Measurements from ENCODE around the gene E2F3. TPM values are rescaled to one million over a fixed set of nuclear protein-coding genes. Genes with fewer than 3 reads are reported as not detected.

E2F3 gene
- total RNA-seq, 1 experiment from 2014 or later: 9.3 TPM

GRCh38 chr6:20389066-20389465, 12.6 kb upstream of the E2F3 start:
- no peaks in the 10 kb centered on the region for H3K27me3 ChIP-seq
- H3K9me3 ChIP-seq: no peaks in the 10 kb centered on the region
- H3K4me3 ChIP-seq: no peak overlapping the region
- no peaks in the 10 kb centered on the region for H3K36me3 ChIP-seq
- DNase-seq: no peak

- Histone ChIP-seq H3K36me3 (no peaks in the 10 kb centered on the region), H3K9me3 (no peaks in the 10 kb centered on the region), H3K4me3 (no peak overlapping the region), H3K27me3 (no peaks in the 10 kb centered on the region)
- no peak for DNase-seq
Observed at GRCh38 chr6:20393297-20393696, 8.4 kb upstream of the E2F3 start.

GRCh38 chr6:20399518-20399917, 2.2 kb upstream of the E2F3 start:
- no peaks in the 10 kb centered on the region for H3K36me3 ChIP-seq
- no peak for DNase-seq
- H3K9me3 ChIP-seq: no peaks in the 10 kb centered on the region
- H3K27me3 ChIP-seq: no peaks in the 10 kb centered on the region
- no peak overlapping the region for H3K4me3 ChIP-seq

- peak overlapping the region; percentile 62 for H3K4me3 ChIP-seq
- no peaks in the 10 kb centered on the region for H3K9me3 ChIP-seq
- DNase-seq: no peak
- no peaks in the 10 kb centered on the region for H3K27me3 ChIP-seq
- H3K36me3 ChIP-seq: no peaks in the 10 kb centered on the region; the same call in 1 of the 2 replicates
Observed at GRCh38 chr6:20400456-20401204, 1.0 kb upstream of the E2F3 start.

GRCh38 chr6:20402092-20402341, 338 bp downstream of the E2F3 start:
- peaks cover 9% of the 10 kb centered on the region for H3K36me3 ChIP-seq
- H3K27me3 ChIP-seq: no peaks in the 10 kb centered on the region
- DNase-seq: no peak
- no peaks in the 10 kb centered on the region for H3K9me3 ChIP-seq
- H3K4me3 ChIP-seq: peak overlapping the region; percentile 79

- H3K36me3 ChIP-seq: peaks cover 14% of the 10 kb centered on the region
- H3K4me3 ChIP-seq: peak overlapping the region; percentile 79
- no peaks in the 10 kb centered on the region for H3K9me3 ChIP-seq
- no peaks in the 10 kb centered on the region for H3K27me3 ChIP-seq
- DNase-seq: peak; percentile 59
Observed at GRCh38 chr6:20402342-20403069, 827 bp downstream of the E2F3 start.

GRCh38 chr6:20403070-20403765, 1.5 kb downstream of the E2F3 start:
- H3K36me3 ChIP-seq: peaks cover 21% of the 10 kb centered on the region
- H3K4me3 ChIP-seq: peak overlapping the region; percentile 79
- H3K9me3 ChIP-seq: no peaks in the 10 kb centered on the region
- no peaks in the 10 kb centered on the region for H3K27me3 ChIP-seq
- peak; percentile 93 for DNase-seq

GRCh38 chr6:20403766-20404640, 2.3 kb downstream of the E2F3 start:
- Histone ChIP-seq H3K27me3 (no peaks in the 10 kb centered on the region), H3K36me3 (peaks cover 22% of the 10 kb centered on the region), H3K4me3 (peak overlapping the region; percentile 79), H3K9me3 (no peaks in the 10 kb centered on the region)
- peak; percentile 50 for DNase-seq

DNA sequence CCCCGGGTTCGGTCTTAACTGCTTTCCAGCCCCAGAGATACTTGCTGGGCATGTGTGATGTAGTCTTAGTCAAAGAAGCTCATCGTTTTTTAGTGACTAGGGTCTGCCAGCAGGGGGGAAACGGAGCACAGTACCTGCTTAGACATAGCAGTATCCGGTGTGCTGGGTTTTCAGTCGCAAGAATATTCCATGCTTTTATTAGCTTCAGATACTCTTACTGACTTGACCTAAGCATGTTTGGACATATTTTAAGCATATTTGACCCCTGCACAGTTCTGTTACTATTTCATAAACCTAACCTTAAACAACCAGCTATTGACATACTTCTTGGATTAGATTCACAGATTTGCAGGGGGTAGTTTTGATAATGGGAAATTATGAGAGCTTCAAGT, 3.0 kb downstream of the E2F3 start:
- H3K27me3 ChIP-seq: no peaks in the 10 kb centered on the region
- peaks cover 22% of the 10 kb centered on the region for H3K36me3 ChIP-seq
- DNase-seq: peak; percentile 60
- no peaks in the 10 kb centered on the region for H3K9me3 ChIP-seq
- peak overlapping the region; percentile 79 for H3K4me3 ChIP-seq

DNA sequence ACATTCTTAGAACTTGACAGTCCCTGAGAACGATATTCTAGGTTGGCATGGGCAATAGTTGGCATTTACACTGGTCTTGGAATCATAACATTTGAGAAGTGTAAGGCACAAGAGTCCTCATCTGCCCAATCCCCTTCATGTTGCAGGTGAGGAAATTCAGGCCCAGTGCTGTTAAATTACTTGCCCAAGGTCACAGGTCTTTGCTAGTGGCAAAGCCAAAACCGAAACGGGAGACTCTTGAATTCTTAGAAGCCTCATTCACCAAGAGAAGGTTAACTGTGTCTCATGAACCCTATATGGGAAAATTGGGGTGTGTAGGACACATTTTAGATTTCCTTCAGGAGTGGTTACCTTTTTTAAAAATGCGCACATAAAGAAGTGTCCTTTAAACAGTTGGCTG, 7.2 kb downstream of the E2F3 start:
- no peak for DNase-seq
- no peaks in the 10 kb centered on the region for H3K27me3 ChIP-seq
- H3K4me3 ChIP-seq: no peak overlapping the region
- H3K9me3 ChIP-seq: no peaks in the 10 kb centered on the region
- H3K36me3 ChIP-seq: peaks cover 30% of the 10 kb centered on the region

DNA sequence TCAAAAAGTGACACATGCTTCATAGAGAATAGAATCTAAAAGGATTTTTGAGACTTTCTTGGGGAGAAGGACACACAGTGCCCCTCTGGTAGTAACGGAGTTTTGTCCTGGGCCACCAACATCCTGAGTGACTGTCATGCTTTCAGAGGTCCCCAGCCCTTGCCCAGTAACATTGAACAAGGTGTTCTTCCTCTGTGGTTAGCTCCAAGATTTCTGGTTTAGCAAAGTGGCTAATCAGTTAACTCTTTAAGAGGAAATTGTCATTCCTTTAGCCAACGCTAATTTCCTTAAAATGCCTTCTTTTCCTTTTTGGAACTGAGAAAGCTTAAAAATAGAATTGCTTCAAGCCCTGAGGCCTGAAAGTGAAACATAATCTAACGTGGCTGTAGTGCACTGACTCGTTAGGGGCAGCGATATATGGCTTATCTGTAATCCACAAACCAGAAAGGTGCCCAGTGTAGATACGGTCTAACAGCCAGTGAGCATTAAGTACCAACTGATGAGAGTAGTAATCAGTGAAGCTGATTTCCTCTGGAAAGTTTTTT, 7.8 kb downstream of the E2F3 start:
- no peak overlapping the region for H3K4me3 ChIP-seq
- no peak for DNase-seq
- peaks cover 30% of the 10 kb centered on the region for H3K36me3 ChIP-seq
- H3K9me3 ChIP-seq: no peaks in the 10 kb centered on the region
- no peaks in the 10 kb centered on the region for H3K27me3 ChIP-seq

DNA sequence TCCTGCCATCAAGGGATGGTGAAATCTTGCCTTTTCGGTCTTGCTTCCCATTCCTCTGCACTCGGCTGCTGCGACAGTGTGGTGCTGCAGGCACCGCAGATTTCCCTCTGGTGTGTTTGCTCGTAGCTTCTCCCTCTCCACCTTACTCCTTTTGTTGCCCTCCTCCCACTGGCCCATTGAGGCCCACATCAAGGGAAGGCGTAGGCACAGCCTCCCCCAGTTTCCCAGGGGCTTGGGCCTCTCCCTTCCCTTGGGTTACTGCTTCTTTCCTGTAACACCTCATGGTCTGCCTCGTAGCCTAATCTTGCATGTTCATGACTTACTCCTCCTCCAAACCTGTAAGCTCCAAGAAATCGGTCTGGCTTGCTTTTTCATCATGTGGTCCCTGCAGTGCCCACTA, 9.9 kb downstream of the E2F3 start:
- Histone ChIP-seq H3K9me3 (no peaks in the 10 kb centered on the region), H3K27me3 (no peaks in the 10 kb centered on the region), H3K36me3 (peaks cover 23% of the 10 kb centered on the region), H3K4me3 (no peak overlapping the region)
- no peak for DNase-seq

DNA sequence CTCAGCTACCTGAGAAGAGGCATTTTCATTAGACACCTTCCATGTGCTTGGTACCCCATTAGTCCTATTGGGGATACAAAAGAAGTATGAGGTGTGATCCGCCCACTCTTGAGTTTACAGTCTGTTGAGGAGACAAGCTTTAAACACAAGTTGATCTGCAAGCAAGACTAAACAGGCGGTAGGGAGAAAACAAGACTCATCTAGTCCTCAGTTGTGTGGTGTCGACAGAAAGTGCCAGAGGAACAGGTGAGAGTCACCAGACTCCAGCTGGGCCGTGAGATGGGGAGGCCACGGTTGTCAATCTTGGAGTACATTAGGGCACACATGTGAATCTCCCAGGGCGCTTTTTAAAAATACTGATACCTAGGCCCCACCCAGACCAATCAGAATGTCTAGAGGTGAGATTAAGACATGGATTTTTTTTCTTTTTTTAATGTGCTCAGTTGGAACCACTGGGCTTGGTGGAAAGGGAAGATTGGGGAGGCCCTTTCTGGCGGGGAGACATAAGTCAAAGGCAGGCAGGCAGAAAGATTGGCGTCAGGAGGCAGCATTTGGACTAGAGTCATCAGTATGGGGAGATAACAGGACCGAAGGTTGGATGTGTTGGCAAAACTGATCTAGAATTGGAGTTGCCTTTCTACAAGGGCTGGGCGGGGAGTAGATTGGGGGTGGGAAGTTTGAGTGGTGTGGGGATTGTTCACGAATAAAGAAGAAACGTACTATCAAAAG, 10.4 kb downstream of the E2F3 start:
- Histone ChIP-seq H3K36me3 (peaks cover 20% of the 10 kb centered on the region), H3K27me3 (no peaks in the 10 kb centered on the region)

GRCh38 chr6:20412682-20413073, 11.0 kb downstream of the E2F3 start:
- Histone ChIP-seq H3K4me3 (no peak overlapping the region), H3K9me3 (no peaks in the 10 kb centered on the region), H3K36me3 (peaks cover 14% of the 10 kb centered on the region), H3K27me3 (no peaks in the 10 kb centered on the region)
- DNase-seq: no peak

More for the DNA sequence above, 10.4 kb downstream of the E2F3 start:
- H3K4me3 ChIP-seq: no peak overlapping the region
- no peak for DNase-seq
- H3K9me3 ChIP-seq: no peaks in the 10 kb centered on the region

DNA sequence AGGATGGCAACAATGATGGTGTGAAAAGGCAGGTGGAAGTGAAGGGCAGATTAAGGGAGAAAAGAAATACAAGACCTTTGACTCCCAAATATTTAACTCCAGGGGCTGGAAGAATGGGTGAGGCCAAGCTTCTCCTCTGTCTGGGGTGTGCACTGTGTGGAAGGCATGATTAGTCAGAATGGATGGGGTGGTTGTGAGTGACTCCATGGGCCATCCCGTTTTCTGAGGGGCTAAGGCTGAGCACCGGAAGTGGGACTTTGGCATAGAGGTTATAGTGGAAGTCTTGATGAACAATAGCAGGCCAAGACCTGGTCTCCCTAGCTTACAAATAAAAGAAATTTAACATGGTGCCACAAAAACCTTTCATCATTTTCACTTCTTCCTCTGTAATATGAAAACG, 12.1 kb downstream of the E2F3 start:
- H3K27me3 ChIP-seq: no peaks in the 10 kb centered on the region
- peaks cover 8% of the 10 kb centered on the region for H3K36me3 ChIP-seq
- no peak for DNase-seq
- H3K4me3 ChIP-seq: no peak overlapping the region
- H3K9me3 ChIP-seq: no peaks in the 10 kb centered on the region

DNA sequence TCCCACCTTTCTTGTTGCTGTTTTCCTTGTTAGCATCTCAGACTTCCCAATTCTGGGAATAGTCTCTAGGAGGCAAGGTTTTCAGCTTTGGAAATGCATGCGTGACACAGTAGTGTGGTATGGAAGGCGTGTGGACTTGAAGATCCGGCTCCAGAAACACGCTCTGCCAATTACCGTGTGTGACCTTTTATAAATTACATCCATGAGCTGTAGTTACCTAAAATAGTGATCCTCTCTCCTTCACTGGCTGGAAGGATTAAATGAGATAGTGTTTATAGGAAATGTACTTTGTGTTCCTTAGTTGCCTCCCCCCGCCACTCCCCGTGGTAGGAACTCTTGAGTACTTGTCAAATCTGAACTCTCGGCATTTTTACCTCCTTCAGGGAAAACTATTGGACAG, 13.0 kb downstream of the E2F3 start:
- Histone ChIP-seq H3K4me3 (no peak overlapping the region), H3K9me3 (no peaks in the 10 kb centered on the region), H3K27me3 (no peaks in the 10 kb centered on the region), H3K36me3 (peaks cover 8% of the 10 kb centered on the region)
- no peak for DNase-seq

All from MG63 (cell line).